AG10803 (cell line): ENCODE results near the gene STUM.

Source experiments
- DNase-seq: peaks from one replicate; pipeline ENCODE4 v3.0.0; 2010; ENCODE audit warnings: low read depth
- H3K4me3 ChIP-seq: 2 replicates; pipeline ENCODE4 v1.5.1; 2011; ENCODE audit warnings: mild to moderate bottlenecking, low read length, control low read depth
- TF ChIP-seq, protein P1 (sequence below): conservative IDR thresholded peaks from 2 replicates; pipeline ENCODE4 v1.5.1; 2011; ENCODE audit warnings: mild to moderate bottlenecking, low read length, control low read depth, inconsistent platforms

Gene STUM

GRCh38 chr1:226576601-226577000, 28.0 kb downstream of the STUM start:
- DNase-seq = no peak
- H3K4me3 ChIP-seq = no peak overlapping the region
- TF ChIP-seq, protein P1, sequence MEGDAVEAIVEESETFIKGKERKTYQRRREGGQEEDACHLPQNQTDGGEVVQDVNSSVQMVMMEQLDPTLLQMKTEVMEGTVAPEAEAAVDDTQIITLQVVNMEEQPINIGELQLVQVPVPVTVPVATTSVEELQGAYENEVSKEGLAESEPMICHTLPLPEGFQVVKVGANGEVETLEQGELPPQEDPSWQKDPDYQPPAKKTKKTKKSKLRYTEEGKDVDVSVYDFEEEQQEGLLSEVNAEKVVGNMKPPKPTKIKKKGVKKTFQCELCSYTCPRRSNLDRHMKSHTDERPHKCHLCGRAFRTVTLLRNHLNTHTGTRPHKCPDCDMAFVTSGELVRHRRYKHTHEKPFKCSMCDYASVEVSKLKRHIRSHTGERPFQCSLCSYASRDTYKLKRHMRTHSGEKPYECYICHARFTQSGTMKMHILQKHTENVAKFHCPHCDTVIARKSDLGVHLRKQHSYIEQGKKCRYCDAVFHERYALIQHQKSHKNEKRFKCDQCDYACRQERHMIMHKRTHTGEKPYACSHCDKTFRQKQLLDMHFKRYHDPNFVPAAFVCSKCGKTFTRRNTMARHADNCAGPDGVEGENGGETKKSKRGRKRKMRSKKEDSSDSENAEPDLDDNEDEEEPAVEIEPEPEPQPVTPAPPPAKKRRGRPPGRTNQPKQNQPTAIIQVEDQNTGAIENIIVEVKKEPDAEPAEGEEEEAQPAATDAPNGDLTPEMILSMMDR = no peak

DNA sequence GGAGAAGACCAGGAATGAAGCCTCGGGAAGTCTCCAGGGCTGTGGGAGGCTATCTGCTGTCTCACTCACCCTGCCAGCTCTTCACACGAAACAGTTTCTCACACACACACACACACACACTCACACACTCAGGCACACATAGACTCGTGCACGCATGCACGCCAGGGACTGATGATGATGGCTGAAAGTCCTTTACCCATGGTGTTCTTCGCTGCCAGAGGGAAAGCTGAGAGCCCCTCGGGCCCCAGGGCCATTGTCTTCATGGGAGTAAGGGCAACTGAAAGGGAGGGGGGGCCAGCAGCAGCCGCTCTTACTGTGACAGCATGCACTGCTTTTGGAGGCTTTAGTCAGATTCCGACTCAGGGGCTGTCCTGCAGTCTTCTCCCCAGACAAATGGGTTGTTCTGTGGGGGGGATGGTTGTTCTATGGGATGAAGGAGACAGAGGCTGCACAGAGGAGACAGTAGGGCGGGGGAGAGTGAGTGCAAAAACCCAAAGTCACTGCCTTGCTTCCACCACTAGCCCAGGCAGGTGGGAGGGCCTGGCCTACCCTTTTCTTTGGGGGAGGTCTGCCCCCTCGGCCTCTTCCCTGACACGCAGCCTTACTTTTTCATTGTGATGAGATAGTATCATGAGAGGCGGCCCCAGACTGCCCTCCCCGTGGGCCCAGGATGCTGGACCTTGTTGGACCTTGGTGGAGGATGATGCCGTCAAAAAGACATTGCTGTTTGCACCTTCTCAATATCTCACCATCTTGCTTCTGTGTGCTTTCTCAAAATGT, 29.0 kb downstream of the STUM start:
- no peak for DNase-seq
- no peak overlapping the region for H3K4me3 ChIP-seq
- TF ChIP-seq, protein P1 = no peak

DNA sequence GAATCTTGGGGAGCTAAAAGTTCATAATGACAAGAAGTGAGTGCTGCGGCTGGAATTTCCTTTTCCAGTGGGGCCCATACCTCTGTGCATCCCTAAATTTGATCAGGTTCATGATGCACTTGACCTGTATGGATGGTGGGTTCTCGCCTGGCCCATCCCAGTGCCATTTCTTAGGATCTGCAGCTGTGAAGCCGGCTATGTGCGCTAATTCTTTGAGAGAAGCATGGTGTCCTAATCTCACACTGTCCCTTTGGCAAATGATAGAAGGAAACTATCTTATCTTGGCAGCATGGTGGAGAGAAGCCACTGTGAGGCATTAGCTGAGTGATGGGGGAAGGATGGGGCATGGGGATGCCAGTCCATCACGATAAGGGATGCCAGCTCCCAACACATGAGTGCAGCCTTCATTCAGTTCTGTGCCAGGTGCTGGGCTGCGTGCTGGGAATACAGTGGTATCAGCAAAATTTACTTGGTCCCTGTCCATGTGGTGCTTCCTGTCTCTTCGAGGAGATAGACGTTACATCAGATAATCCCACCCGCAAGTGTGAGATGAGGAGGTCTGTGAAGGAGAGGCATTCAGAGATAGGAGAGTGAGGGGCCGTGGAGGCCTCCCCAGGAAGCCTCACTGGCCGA, 30.5 kb downstream of the STUM start:
- TF ChIP-seq, protein P1 = no peak
- DNase-seq = no peak
- H3K4me3 ChIP-seq = no peak overlapping the region

- TF ChIP-seq, protein P1 = no peak
- H3K4me3 ChIP-seq = no peak overlapping the region
- no peak for DNase-seq
These were observed 31.3 kb downstream of the STUM start for GRCh38 chr1:226579781-226580323.

DNA sequence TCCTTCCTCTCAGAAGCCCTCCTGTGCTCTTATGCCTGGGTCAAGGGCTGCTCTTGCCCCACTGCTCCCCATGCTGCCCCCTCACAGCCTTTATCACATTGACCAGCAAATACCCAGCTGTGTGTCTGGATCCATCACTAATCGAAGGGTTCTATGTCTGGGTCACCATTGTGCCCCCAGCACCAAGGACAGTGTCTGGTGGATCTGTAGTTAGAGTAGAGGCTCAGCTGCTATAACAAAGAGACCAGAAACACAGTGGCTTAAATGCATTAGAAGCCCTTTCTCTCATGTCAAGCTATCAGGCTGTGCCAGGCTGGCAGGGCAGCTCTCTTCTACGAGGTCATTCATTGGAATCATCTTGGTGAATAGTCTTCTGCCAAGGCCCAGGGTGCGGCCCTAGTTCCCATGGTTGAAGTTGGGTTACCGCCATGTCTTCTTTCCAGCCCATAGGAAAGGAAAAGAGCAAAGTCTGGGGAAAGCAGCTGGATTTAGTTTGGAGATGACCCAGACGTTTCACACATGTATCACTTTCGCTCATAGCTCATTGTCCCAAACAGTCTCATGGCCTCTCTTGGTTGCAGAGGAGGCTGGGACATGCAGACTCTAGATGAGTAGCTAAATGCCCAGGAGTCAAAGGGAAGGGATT, 32.2 kb downstream of the STUM start:
- no peak overlapping the region for H3K4me3 ChIP-seq
- DNase-seq = no peak
- TF ChIP-seq, protein P1 = no peak

GRCh38 chr1:226581650-226582330, 33.2 kb downstream of the STUM start:
- no peak for DNase-seq
- no peak overlapping the region for H3K4me3 ChIP-seq
- TF ChIP-seq, protein P1 = no peak
